ENCODE results near the gene HOXD3.

The HOXD3 gene

GRCh38 chr2:176184749-176185148 lies 27.6 kb downstream of the HOXD3 start:
- no peak for DNase-seq

GRCh38 chr2:176186024-176186423 lies 28.9 kb downstream of the HOXD3 start:
- no peak for DNase-seq

GRCh38 chr2:176187200-176187898 lies 30.2 kb downstream of the HOXD3 start:
- DNase-seq = no peak

GRCh38 chr2:176187899-176188773 lies 31.0 kb downstream of the HOXD3 start, which contains the start of gene HOXD1:
Gene HOXD1 (plus strand): TSS chr2:176188668. CDS start chr2:176188802, 134 bp downstream.
- DNase-seq = no peak

- DNase-seq = no peak
Observed at GRCh38 chr2:176188774-176189680, 31.9 kb downstream of the HOXD3 start.

GRCh38 chr2:176189681-176190641 lies 32.9 kb downstream of the HOXD3 start:
- no peak for DNase-seq

GRCh38 chr2:176192351-176192750 lies 35.2 kb downstream of the HOXD3 start:
- DNase-seq = no peak

- DNase-seq = no peak
Observed at GRCh38 chr2:176193048-176193447, 35.9 kb downstream of the HOXD3 start.

- DNase-seq = no peak
Observed at GRCh38 chr2:176199902-176200301, 42.8 kb downstream of the HOXD3 start.

GRCh38 chr2:176200971-176201370 lies 43.9 kb downstream of the HOXD3 start:
- no peak for DNase-seq

- no peak for DNase-seq
Observed at GRCh38 chr2:176202491-176202890, 45.4 kb downstream of the HOXD3 start.

- no peak for DNase-seq
Observed at GRCh38 chr2:176205126-176205525, 48.0 kb downstream of the HOXD3 start.

- DNase-seq = no peak
Observed at GRCh38 chr2:176206136-176206535, 49.0 kb downstream of the HOXD3 start.

GRCh38 chr2:176206682-176207081 lies 49.6 kb downstream of the HOXD3 start:
- no peak for DNase-seq

- no peak for DNase-seq
Observed at GRCh38 chr2:176211110-176211509, 54.0 kb downstream of the HOXD3 start.

GRCh38 chr2:176212276-176212675 lies 55.2 kb downstream of the HOXD3 start:
- DNase-seq = no peak

GRCh38 chr2:176213406-176213805 lies 56.3 kb downstream of the HOXD3 start:
- DNase-seq = no peak
